Left renal cortex interstitium (tissue), 4 donors: ENCODE measurements around the gene DNAJB11. TPM values are rescaled to one million over a fixed set of nuclear protein-coding genes. Genes with fewer than 3 reads are reported as not detected.
"Not testable (repeated sequence)": the region's sequence is repeated elsewhere in the genome, so short reads cannot be mapped to it uniquely, and the experiment has no call there.

ENCODE experiments used
- DNase-seq, 4 donors: peaks; one replicate each; pipeline ENCODE4 v3.0.0-alpha.2; 2013; ENCODE audit warnings: low read depth in 4 of 4, low spot score in 2 of 4, missing footprints in 1 of 4
- polyA plus RNA-seq, 4 donors: library from polyadenylated mRNA; unstranded; fragments of 120-200 nt; gene quantifications; one replicate each; pipeline ENCODE4 v1.2.1, GENCODE V29; 2013; ENCODE audit not compliant: insufficient read length in 4 of 4

Gene DNAJB11
- 10 to 100 TPM; 63.6 to 78.2 (median 71.5) TPM for polyA plus RNA-seq

GRCh38 chr3:186570096-186570940, at the start of gene DNAJB11:
Gene DNAJB11, plus strand, starts transcription at chr3:186570720. Its CDS starts 178 bp downstream, at chr3:186570898.
- DNase-seq = peak; percentile 93 to 99 (median 98)

DNA sequence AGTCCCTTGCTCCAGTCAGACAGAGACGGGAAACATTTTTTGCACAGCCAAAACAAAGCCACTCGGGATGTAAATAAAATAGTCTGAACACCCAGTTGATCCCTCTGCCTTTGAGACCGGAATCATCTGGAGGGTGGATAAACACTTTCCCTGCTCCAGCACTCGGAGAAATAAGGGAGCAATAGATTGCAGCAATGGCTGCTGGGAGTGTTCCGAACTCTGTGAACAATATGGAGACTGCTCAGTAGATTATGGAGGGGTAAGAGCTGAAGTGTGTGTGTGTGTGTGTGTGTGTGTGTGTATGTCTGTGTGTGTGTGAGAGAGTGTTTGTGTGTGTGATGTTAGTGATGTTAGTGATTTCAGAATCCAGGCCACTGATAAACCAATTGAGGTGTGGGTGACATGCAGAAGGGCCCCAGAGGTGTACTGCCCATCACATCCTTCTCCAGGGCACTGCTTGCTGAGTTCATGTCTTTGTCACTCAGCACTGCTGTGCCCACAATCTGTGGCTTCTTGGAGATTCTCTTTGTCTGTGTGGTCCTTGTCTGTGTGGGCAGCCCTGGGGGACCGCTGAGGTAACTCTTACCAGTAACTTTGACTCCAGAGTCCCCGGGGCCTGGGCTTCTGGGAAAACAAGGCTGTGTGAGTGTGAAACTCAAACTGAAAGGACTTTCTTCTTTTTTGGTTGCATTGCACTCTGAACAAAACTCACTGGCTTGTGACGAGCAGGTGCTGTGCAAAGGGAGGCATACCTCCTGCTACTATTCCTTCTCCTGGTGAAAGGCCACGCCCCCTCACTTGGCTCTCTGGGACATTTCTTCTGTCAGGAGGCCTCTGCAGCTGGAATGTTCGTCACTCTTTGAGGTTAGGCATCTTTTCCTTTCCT, 49.3 kb upstream of the DNAJB11 start:
- no peak for DNase-seq

- no peak for DNase-seq
Observed at GRCh38 chr3:186523022-186523421, 47.5 kb upstream of the DNAJB11 start.

DNA sequence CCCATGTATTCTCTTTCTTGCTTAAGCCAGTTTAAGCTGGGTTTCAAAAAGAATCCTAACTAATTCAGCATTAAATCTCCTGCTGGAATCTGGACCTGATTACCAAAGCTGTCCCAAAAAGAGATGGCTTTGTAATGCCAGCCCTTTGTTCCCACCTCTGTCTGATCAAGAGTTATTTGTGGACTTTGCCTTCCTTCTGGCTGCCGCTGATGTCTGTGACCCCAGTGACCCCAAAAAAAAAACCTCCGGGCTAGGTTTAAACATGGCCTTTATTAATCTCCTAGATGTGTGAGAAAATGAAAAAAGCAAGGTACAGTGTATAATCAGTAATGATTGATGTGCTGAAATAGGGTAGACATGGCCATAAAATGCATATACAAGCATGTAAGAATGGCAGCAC, 47.1 kb upstream of the DNAJB11 start:
- no peak for DNase-seq

DNA sequence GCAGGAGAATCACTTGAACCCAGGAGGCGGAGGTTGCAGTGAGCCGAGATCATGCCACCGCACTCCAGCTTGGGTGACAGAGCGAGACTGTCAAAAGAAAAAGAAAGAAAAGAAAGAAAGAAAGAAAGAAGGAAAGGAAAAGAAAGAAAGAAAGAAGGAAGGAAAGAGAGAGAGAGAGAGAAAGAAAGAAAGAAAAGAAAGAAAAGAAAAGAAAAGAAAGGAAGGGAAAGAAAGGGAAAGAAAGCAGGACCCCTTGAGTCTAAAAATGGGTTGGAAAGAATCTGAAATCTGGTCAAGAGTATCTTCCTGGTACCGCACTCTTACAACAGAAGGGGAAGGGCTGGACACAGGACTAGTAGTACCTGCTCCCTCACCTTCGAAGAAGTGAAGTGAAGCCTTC, 45.9 kb upstream of the DNAJB11 start:
- no peak for DNase-seq

DNA sequence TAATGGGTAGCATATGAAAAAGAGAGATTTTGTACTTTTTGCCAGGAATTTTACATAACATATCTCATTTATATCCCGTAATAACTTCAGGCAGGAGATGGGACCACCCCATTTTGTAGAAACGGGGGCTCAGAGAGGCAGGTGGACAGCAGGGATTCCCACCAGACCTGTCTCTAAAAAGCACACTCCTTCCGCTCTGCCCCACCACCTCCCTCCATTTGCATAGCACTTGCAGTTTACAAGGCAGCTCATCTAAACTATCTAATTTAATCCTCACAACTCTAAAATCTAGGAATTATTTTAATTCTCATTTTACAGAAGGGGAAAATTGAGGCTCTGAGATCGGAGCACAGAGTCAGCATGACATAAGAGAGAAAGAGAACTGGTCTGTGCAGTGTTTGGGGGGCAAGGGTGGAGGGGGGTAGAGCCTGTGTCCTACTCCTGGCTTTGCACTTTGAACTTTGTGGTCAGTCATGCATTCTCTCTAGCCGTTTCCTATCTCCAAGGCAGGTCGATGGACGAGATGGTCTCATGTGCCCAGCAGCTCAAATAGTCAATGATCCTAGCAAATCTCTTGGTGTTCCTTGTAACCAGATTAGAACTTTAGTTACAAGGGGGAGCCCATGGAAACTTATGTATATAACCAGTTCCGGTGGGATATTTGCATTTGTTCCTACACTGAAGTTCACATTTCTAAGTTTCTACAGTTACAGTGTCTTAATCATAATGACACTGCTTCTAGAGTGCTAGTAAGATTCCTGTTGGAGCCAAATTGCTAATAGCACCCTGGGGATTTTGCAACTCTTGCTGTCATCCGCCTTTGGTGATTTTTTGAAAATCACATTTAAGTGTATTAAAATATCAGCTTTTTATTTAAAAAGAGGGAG, 44.9 kb upstream of the DNAJB11 start:
- no peak for DNase-seq

GRCh38 chr3:186526256-186526606, 44.3 kb upstream of the DNAJB11 start:
- no peak for DNase-seq

GRCh38 chr3:186529201-186529999, 41.1 kb upstream of the DNAJB11 start:
- DNase-seq = no peak

GRCh38 chr3:186530415-186530814, 40.1 kb upstream of the DNAJB11 start:
- no peak for DNase-seq

DNA sequence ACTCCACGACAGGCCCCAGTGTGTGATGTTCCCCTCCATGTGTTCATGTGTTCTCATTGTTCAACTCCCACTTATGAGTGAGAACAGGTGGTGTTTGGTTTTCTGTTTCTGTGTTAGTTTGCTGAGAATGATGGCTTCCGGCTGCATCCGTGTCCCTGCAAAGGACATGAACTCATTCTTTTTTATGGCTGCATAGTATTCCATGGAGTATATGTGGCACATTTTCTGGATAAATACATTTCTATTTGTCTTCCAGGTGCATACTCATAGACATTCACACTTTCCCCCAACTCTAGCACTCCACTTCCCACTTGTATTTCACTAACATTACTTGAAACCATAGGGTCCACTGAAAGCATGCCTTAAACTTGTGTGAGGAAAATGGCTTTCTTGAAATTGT, 38.8 kb upstream of the DNAJB11 start:
- DNase-seq = not testable (repeated sequence)

- no peak for DNase-seq
Observed at GRCh38 chr3:186532598-186533072, 37.9 kb upstream of the DNAJB11 start.

DNA sequence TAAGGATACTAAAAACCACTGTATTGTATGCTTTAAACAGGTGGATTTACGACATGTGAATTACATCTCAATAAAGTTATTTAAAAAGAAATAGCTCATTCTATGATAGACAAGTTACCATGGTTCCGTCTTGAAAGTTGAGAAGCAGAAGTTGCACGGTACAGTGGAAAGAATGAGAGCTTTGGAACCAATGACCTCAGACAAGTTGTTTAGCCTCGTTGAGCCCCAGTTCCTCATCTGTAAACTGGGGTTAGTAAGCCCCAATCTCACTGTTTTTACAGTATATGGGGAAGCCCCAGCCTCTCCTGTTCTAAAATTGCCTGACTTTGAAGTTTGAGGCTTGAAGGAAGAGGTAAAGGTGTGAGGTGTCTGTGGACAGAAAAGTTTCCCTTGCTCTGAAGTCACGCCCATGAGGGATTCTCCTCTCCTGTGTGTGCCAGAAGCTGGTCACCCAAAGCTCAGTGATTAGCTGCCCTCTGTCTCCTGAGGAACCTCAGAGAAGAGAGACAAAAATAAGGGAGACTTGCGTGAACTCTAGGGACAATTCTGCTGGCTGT, 36.3 kb upstream of the DNAJB11 start:
- DNase-seq = no peak

DNA sequence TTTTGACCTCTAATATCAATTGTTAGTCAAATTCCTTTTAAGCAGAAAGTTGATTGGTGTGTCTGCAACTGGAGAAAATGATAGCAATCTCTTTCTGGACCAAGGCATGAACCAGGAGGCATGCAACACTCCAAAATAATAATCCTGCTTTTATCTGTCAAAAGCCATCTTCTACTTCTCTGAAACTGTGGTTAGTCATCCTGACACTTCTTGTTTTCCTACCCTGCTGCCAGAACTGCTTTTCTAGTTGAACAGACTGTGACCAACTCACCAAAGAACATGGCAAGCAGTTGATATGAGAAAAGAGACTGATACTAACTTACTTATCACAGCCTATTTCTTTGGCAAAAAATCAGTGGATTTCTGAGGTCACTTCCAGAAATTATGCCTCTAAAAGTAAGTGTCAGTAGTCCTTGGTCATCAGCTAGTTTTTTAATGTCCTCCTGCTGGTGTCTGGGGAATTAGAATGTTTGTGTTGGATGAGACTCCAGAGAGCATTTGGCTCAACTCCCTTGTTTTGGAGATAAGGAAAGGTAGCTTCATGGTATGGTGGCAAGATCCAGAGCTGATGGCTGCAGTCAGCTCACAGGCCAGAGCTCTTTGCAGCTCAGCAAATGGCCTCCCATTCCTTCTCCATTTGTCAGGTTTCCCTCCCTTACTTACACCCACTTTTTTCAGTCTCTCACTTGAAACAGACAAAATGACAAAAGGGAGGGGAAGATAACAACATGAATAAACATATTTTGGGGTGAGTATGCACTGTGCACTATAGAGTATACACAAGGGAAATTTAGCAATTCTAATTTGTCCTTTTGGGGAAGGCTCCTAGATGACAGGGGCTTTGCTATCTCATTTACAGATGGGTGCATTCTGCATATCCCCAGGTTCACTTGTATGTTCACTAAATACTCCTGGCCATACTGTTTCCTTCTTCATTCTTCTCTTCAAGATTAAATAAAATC, 33.4 kb upstream of the DNAJB11 start:
- DNase-seq = no peak

GRCh38 chr3:186538779-186539178, 31.7 kb upstream of the DNAJB11 start:
- DNase-seq = no peak

- peak in 3 of 4 donors; percentile 59 to 67 (median 60) for DNase-seq
Observed at GRCh38 chr3:186540221-186540834, 30.2 kb upstream of the DNAJB11 start.

DNA sequence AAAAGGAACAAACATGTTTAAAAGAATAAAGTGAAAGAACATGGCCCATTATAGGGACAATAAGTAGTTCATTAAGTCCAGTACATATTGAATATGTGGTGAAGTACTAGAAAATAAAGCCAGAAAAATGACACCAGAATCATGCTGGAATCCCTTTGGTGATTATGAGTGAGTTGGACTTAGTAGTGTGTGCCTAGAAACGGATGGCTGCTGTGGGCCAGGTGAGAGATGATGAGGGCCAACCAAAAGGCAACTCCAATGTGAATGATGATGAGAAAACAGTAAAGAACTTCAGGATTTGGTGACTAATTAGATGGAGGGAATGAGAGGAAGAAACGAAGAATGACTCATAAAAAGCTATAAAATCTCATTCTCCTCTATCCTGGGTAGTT, 29.7 kb upstream of the DNAJB11 start:
- DNase-seq = no peak

DNA sequence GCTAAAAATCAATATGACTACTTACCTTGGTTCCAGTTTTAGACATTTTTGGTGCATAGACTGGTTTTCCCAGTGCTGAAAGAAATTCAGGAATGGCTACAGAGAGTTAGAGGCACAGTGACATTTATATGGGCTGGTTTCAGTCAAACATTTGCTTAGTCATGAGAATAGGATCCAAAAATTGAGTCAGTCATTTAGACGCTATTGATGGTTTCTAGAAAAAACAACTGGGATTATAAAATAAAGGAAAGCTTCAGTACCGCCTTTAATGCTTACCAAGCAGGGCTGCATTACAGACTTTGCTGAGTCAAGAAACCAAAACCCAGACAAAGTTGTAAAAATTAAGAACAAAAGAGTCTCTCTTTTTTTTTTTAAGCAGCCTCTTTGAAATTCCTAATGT, 26.2 kb upstream of the DNAJB11 start, which contains the start of gene CRYGS:
TSS of gene CRYGS (minus strand) at position 100 of the 400 bp plus-strand sequence. CDS start at position 46, 54 bp downstream.
- DNase-seq = no peak

DNA sequence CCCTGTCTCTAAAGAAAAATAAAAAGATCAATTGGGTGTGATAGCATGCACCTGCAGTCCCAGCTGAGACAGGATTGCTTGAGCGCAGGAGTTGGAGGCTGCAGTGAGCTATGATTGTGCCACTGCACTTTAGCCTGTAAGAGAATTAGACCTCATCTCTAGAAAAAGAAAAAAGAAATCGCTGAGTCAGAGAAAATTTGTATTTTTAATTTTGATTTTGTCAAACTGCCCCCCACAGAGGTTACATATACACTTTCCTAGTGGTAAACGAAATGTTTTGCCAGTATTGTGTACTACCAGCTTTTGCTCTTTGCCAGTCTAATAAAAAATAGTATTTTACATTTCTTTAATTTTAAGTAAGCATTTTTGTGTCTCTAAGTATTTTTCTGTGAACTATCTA, 21.0 kb upstream of the DNAJB11 start:
- DNase-seq = no peak
